ENCODE measurements around the gene PIK3CG.
"Not testable (repeated sequence)": the region's sequence is repeated elsewhere in the genome, so short reads cannot be mapped to it uniquely, and the experiment has no call there.

Gene PIK3CG

GRCh38 chr7:106929616-106930015, 64.5 kb downstream of the PIK3CG start:
- not testable (repeated sequence) for H3K4me3 ChIP-seq (ENCODE audit: low read length); H3K27me3 ChIP-seq (ENCODE audit: control insufficient read depth, insufficient read depth, low read length); H3K4me1 ChIP-seq (ENCODE audit: control insufficient read depth, insufficient read depth, low read length); H3K9ac ChIP-seq (ENCODE audit: low read length); H3K36me3 ChIP-seq (ENCODE audit: control insufficient read depth, insufficient read depth, low read length); H3K9me3 ChIP-seq (ENCODE audit: control insufficient read depth, low read length)

- H3K4me3 ChIP-seq (ENCODE audit: low read length): no peak overlapping the region
- no peak overlapping the region for H3K9ac ChIP-seq (ENCODE audit: low read length)
- H3K27me3 ChIP-seq (ENCODE audit: control insufficient read depth, insufficient read depth, low read length): no peaks in the 10 kb centered on the region
- no peaks in the 10 kb centered on the region for H3K9me3 ChIP-seq (ENCODE audit: control insufficient read depth, low read length)
- H3K36me3 ChIP-seq (ENCODE audit: control insufficient read depth, insufficient read depth, low read length): no peaks in the 10 kb centered on the region
- no peaks in the 10 kb centered on the region for H3K4me1 ChIP-seq (ENCODE audit: control insufficient read depth, insufficient read depth, low read length)
Measured at GRCh38 chr7:106936236-106936635, 71.2 kb downstream of the PIK3CG start.

GRCh38 chr7:106938122-106938521, 73.0 kb downstream of the PIK3CG start:
- H3K4me1 ChIP-seq (ENCODE audit: control insufficient read depth, insufficient read depth, low read length): not testable (repeated sequence)

GRCh38 chr7:106938803-106939202, 73.7 kb downstream of the PIK3CG start:
- H3K27me3 ChIP-seq (ENCODE audit: control insufficient read depth, insufficient read depth, low read length): no peaks in the 10 kb centered on the region
- no peaks in the 10 kb centered on the region for H3K36me3 ChIP-seq (ENCODE audit: control insufficient read depth, insufficient read depth, low read length)
- H3K9me3 ChIP-seq (ENCODE audit: control insufficient read depth, low read length): no peaks in the 10 kb centered on the region

More at GRCh38 chr7:106938122-106938521, 73.0 kb downstream of the PIK3CG start:
- H3K4me3 ChIP-seq (ENCODE audit: low read length); H3K9me3 ChIP-seq (ENCODE audit: control insufficient read depth, low read length); H3K27me3 ChIP-seq (ENCODE audit: control insufficient read depth, insufficient read depth, low read length); H3K9ac ChIP-seq (ENCODE audit: low read length); H3K36me3 ChIP-seq (ENCODE audit: control insufficient read depth, insufficient read depth, low read length): not testable (repeated sequence)

GRCh38 chr7:106944035-106944665, 79.1 kb downstream of the PIK3CG start:
- no peaks in the 10 kb centered on the region for H3K4me1 ChIP-seq (ENCODE audit: control insufficient read depth, insufficient read depth, low read length)
- no peak overlapping the region for H3K9ac ChIP-seq (ENCODE audit: low read length)
- H3K9me3 ChIP-seq (ENCODE audit: control insufficient read depth, low read length): no peaks in the 10 kb centered on the region
- no peak overlapping the region for H3K4me3 ChIP-seq (ENCODE audit: low read length)
- no peaks in the 10 kb centered on the region for H3K36me3 ChIP-seq (ENCODE audit: control insufficient read depth, insufficient read depth, low read length)
- H3K27me3 ChIP-seq (ENCODE audit: control insufficient read depth, insufficient read depth, low read length): peaks cover 4% of the 10 kb centered on the region

More at GRCh38 chr7:106938803-106939202, 73.7 kb downstream of the PIK3CG start:
- H3K4me1 ChIP-seq (ENCODE audit: control insufficient read depth, insufficient read depth, low read length): no peaks in the 10 kb centered on the region
- no peak overlapping the region for H3K9ac ChIP-seq (ENCODE audit: low read length)
- H3K4me3 ChIP-seq (ENCODE audit: low read length): no peak overlapping the region

- Histone ChIP-seq H3K27me3 (ENCODE audit: control insufficient read depth, insufficient read depth, low read length) (peaks cover 4% of the 10 kb centered on the region), H3K9me3 (ENCODE audit: control insufficient read depth, low read length) (no peaks in the 10 kb centered on the region), H3K9ac (ENCODE audit: low read length) (no peak overlapping the region), H3K36me3 (ENCODE audit: control insufficient read depth, insufficient read depth, low read length) (no peaks in the 10 kb centered on the region), H3K4me1 (ENCODE audit: control insufficient read depth, insufficient read depth, low read length) (no peaks in the 10 kb centered on the region), H3K4me3 (ENCODE audit: low read length) (no peak overlapping the region)
Measured at GRCh38 chr7:106947244-106947728, 82.2 kb downstream of the PIK3CG start.

GRCh38 chr7:106952001-106952657, 87.0 kb downstream of the PIK3CG start:
- Histone ChIP-seq H3K27me3 (ENCODE audit: control insufficient read depth, insufficient read depth, low read length) (peaks cover 4% of the 10 kb centered on the region), H3K4me3 (ENCODE audit: low read length) (no peak overlapping the region), H3K36me3 (ENCODE audit: control insufficient read depth, insufficient read depth, low read length) (no peaks in the 10 kb centered on the region), H3K9ac (ENCODE audit: low read length) (no peak overlapping the region), H3K4me1 (ENCODE audit: control insufficient read depth, insufficient read depth, low read length) (no peaks in the 10 kb centered on the region), H3K9me3 (ENCODE audit: control insufficient read depth, low read length) (no peaks in the 10 kb centered on the region)

- no peaks in the 10 kb centered on the region for H3K36me3 ChIP-seq (ENCODE audit: control insufficient read depth, insufficient read depth, low read length)
Measured at GRCh38 chr7:106952658-106953231, 87.7 kb downstream of the PIK3CG start.

GRCh38 chr7:106954840-106955239, 89.8 kb downstream of the PIK3CG start:
- Histone ChIP-seq H3K36me3 (ENCODE audit: control insufficient read depth, insufficient read depth, low read length) (no peaks in the 10 kb centered on the region), H3K4me3 (ENCODE audit: low read length) (no peak overlapping the region), H3K27me3 (ENCODE audit: control insufficient read depth, insufficient read depth, low read length) (no peaks in the 10 kb centered on the region), H3K9me3 (ENCODE audit: control insufficient read depth, low read length) (no peaks in the 10 kb centered on the region), H3K4me1 (ENCODE audit: control insufficient read depth, insufficient read depth, low read length) (no peaks in the 10 kb centered on the region), H3K9ac (ENCODE audit: low read length) (no peak overlapping the region)

More at GRCh38 chr7:106952658-106953231, 87.7 kb downstream of the PIK3CG start:
- Histone ChIP-seq H3K9me3 (ENCODE audit: control insufficient read depth, low read length) (no peaks in the 10 kb centered on the region), H3K4me1 (ENCODE audit: control insufficient read depth, insufficient read depth, low read length) (no peaks in the 10 kb centered on the region), H3K9ac (ENCODE audit: low read length) (no peak overlapping the region), H3K27me3 (ENCODE audit: control insufficient read depth, insufficient read depth, low read length) (peaks cover 4% of the 10 kb centered on the region), H3K4me3 (ENCODE audit: low read length) (no peak overlapping the region)

- H3K36me3 ChIP-seq (ENCODE audit: control insufficient read depth, insufficient read depth, low read length); H3K27me3 ChIP-seq (ENCODE audit: control insufficient read depth, insufficient read depth, low read length); H3K9ac ChIP-seq (ENCODE audit: low read length); H3K4me1 ChIP-seq (ENCODE audit: control insufficient read depth, insufficient read depth, low read length); H3K4me3 ChIP-seq (ENCODE audit: low read length); H3K9me3 ChIP-seq (ENCODE audit: control insufficient read depth, low read length): not testable (repeated sequence)
Measured at GRCh38 chr7:106955857-106956256, 90.8 kb downstream of the PIK3CG start.
